Astrocyte (in vitro differentiated cells and primary cell): ENCODE measurements around the gene DDX31.
A peak's percentile ranks its signal among the peaks of the same experiment; 100 is the strongest.

Source experiments
- CTCF ChIP-seq: IDR thresholded peaks from 2 replicates; pipeline ENCODE4 v1.5.1; 2011; ENCODE audit warnings: low read depth, mild to moderate bottlenecking, inconsistent platforms, low read length, moderate library complexity; ENCODE audit not compliant: insufficient read depth
- EZH2 ChIP-seq: IDR thresholded peaks from 2 replicates; pipeline ENCODE4 v1.6.1; 2012; ENCODE audit warnings: mild to moderate bottlenecking, low read length, inconsistent platforms; ENCODE audit not compliant: insufficient read depth

GRCh38 chr9:132582786-132583583, 86.8 kb downstream of the DDX31 start:
- TF ChIP-seq CTCF (no peak), EZH2 (peak; percentile 81)
